ENCODE measurements around the gene CHMP3.
"Not testable (repeated sequence)": the region's sequence is repeated elsewhere in the genome, so short reads cannot be mapped to it uniquely, and the experiment has no call there.

The CHMP3 gene

GRCh38 chr2:86544278-86545099 is 18.8 kb downstream of the CHMP3 start:
- not testable (repeated sequence) for H3K4me3 ChIP-seq (ENCODE audit: low read depth, low read length)

GRCh38 chr2:86543793-86544192 is 19.4 kb downstream of the CHMP3 start:
- no peak overlapping the region for H3K4me3 ChIP-seq (ENCODE audit: low read depth, low read length)
- TF ChIP-seq CTCF (IDR thresholded peaks at IDR 0.05; ENCODE audit: low read depth, low read length) = no peak

GRCh38 chr2:86543335-86543734 is 19.9 kb downstream of the CHMP3 start:
- H3K4me3 ChIP-seq (ENCODE audit: low read depth, low read length) = no peak overlapping the region
- TF ChIP-seq CTCF (IDR thresholded peaks at IDR 0.05; ENCODE audit: low read depth, low read length) = no peak

- TF ChIP-seq CTCF (IDR thresholded peaks at IDR 0.05; ENCODE audit: low read depth, low read length) = no peak
- H3K4me3 ChIP-seq (ENCODE audit: low read depth, low read length) = no peak overlapping the region
Measured at GRCh38 chr2:86542814-86543213, 20.4 kb downstream of the CHMP3 start.

GRCh38 chr2:86541334-86541733 is 21.9 kb downstream of the CHMP3 start:
- TF ChIP-seq CTCF (IDR thresholded peaks at IDR 0.05; ENCODE audit: low read depth, low read length) = no peak

GRCh38 chr2:86533589-86533988 is 29.7 kb downstream of the CHMP3 start:
- TF ChIP-seq CTCF (IDR thresholded peaks at IDR 0.05; ENCODE audit: low read depth, low read length) = no peak
- no peak overlapping the region for H3K4me3 ChIP-seq (ENCODE audit: low read depth, low read length)

More at GRCh38 chr2:86541334-86541733, 21.9 kb downstream of the CHMP3 start:
- no peak overlapping the region for H3K4me3 ChIP-seq (ENCODE audit: low read depth, low read length)

GRCh38 chr2:86525421-86526340 is 37.6 kb downstream of the CHMP3 start:
- TF ChIP-seq CTCF (IDR thresholded peaks at IDR 0.05; ENCODE audit: low read depth, low read length) = no peak
- H3K4me3 ChIP-seq (ENCODE audit: low read depth, low read length) = no peak overlapping the region

All from WI38 (cell line).